Activated T-cell treated with anti-CD3 and anti-CD28 coated beads for 24 hours (primary cell): ENCODE measurements around the gene NGEF.
A peak's percentile ranks its signal among the peaks of the same experiment; 100 is the strongest.
"Not testable (repeated sequence)": the region's sequence is repeated elsewhere in the genome, so short reads cannot be mapped to it uniquely, and the experiment has no call there.

Experiments
- DNase-seq: peaks from one replicate; pipeline ENCODE4 v3.0.0-alpha.2; 2020; ENCODE audit warnings: low read depth

The NGEF gene

GRCh38 chr2:232927032-232927792 is 85.8 kb downstream of the NGEF start:
- no peak for DNase-seq

- no peak for DNase-seq
Observed at GRCh38 chr2:232926431-232926939, 86.6 kb downstream of the NGEF start.

GRCh38 chr2:232925821-232926156 is 87.3 kb downstream of the NGEF start:
- no peak for DNase-seq

- DNase-seq = no peak
Observed at GRCh38 chr2:232925153-232925820, 87.8 kb downstream of the NGEF start.

GRCh38 chr2:232924433-232924832 is 88.6 kb downstream of the NGEF start:
- no peak for DNase-seq

- DNase-seq = no peak
Observed at GRCh38 chr2:232920760-232921159, 92.3 kb downstream of the NGEF start.

- no peak for DNase-seq
Observed at GRCh38 chr2:232920055-232920454, 93.0 kb downstream of the NGEF start.

GRCh38 chr2:232919141-232919540 is 93.9 kb downstream of the NGEF start:
- DNase-seq = no peak

- DNase-seq = no peak
Observed at GRCh38 chr2:232913903-232914302, 99.2 kb downstream of the NGEF start.

GRCh38 chr2:232911712-232912277 is 101.3 kb downstream of the NGEF start:
- DNase-seq = no peak

- DNase-seq = no peak
Observed at GRCh38 chr2:232910376-232910775, 102.7 kb downstream of the NGEF start.

GRCh38 chr2:232908695-232909094 is 104.4 kb downstream of the NGEF start:
- DNase-seq = no peak

GRCh38 chr2:232907718-232908085 is 105.4 kb downstream of the NGEF start:
- DNase-seq = not testable (repeated sequence)

- not testable (repeated sequence) for DNase-seq
Observed at GRCh38 chr2:232906867-232907717, 106.0 kb downstream of the NGEF start.

GRCh38 chr2:232903989-232904388 is 109.1 kb downstream of the NGEF start:
- DNase-seq = no peak

- DNase-seq = peak; percentile 19
Observed at GRCh38 chr2:232901736-232902578, 111.1 kb downstream of the NGEF start.

- no peak for DNase-seq
Observed at GRCh38 chr2:232900811-232901735, 112.0 kb downstream of the NGEF start.

- no peak for DNase-seq
Observed at GRCh38 chr2:232898592-232899543, 114.2 kb downstream of the NGEF start.
